GM12892 (cell line): Measurements from ENCODE around the gene CCDC85C.

Experiments
- POLR2A ChIP-seq: IDR thresholded peaks from 2 replicates; pipeline ENCODE4 v1.6.1; 2011; ENCODE audit warnings: low read depth, low read length, control low read depth
- POLR2AphosphoS5 ChIP-seq: IDR thresholded peaks from 2 replicates; pipeline ENCODE4 v1.6.1; 2011; ENCODE audit warnings: low read depth, low read length, control low read depth

DNA sequence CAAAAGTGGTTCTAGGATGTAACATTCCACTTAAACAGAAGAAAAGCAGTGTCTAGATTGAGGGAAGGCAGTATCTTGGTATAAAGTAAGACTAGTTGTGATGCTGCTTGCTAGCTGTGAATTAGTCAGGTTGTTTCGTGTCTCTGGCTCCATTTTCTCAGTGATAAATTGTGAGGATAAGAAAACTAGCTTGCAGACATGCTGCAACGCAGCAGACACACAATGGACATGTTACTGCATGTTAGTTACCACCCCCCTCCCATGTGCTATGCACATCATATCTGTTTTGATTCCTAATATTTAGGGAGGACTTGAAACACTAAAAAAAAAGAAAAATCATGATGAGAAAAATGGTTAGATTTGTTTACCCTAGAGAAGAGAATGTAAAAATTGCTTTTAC is 119.9 kb downstream of the CCDC85C start:
- TF ChIP-seq POLR2A (no peak), POLR2AphosphoS5 (no peak)
